HFFc6 (cell line): ENCODE measurements around the gene CD55. TPM values are rescaled to one million over a fixed set of nuclear protein-coding genes. Genes with fewer than 3 reads are reported as not detected.

Experiments
- DNase-seq: peaks from one replicate; pipeline ENCODE4 v3.0.0-alpha.2; 2018
- H3K27ac Mint-ChIP-seq: 2 replicates; pipeline ENCODE4 v1.8.0; 2020; ENCODE audit warnings: mild to moderate bottlenecking, mixed read lengths
- H3K27me3 Mint-ChIP-seq: 2 replicates; pipeline ENCODE4 v1.8.0; 2021; ENCODE audit warnings: mild to moderate bottlenecking, moderate library complexity, mixed read lengths; ENCODE audit not compliant: insufficient read depth
- H3K36me3 Mint-ChIP-seq: 2 replicates; pipeline ENCODE4 v1.8.0; 2021; ENCODE audit warnings: low read depth, mixed read lengths
- H3K4me1 Mint-ChIP-seq: 2 replicates; pipeline ENCODE4 v1.8.0; 2020; ENCODE audit warnings: low read depth, mixed read lengths
- H3K4me3 Mint-ChIP-seq: 2 replicates; pipeline ENCODE4 v1.8.0; 2020; ENCODE audit warnings: mild to moderate bottlenecking, moderate library complexity, mixed read lengths
- H3K9me3 Mint-ChIP-seq: 2 replicates; pipeline ENCODE4 v1.8.0; 2020; ENCODE audit warnings: mild to moderate bottlenecking, mixed read lengths
- long read RNA-seq: library from polyadenylated mRNA; unstranded; transcript quantifications from one replicate; pipeline ENCODE4 v2.0.0, GENCODE V29; 2019
- total RNA-seq, 6 experiments: library from RNA; stranded (reverse); fragmentation: NEBNext Ultra II Directional; extraction: Animal tissue kit (Norgen Biotek cat#: 25700); gene quantifications; 2 replicates in 1 of 6; 3 replicates in 5 of 6; pipeline ENCODE4 v1.2.3, GENCODE V29; 2021
- TF ChIP-seq, protein P1 (sequence below): fragments of 200-600 bp; sonication (generic); IDR thresholded peaks from 2 replicates; pipeline ENCODE4 v1.5.0; 2021; ENCODE audit warnings: antibody characterized with exemption, mild to moderate bottlenecking

The CD55 gene, protein sequence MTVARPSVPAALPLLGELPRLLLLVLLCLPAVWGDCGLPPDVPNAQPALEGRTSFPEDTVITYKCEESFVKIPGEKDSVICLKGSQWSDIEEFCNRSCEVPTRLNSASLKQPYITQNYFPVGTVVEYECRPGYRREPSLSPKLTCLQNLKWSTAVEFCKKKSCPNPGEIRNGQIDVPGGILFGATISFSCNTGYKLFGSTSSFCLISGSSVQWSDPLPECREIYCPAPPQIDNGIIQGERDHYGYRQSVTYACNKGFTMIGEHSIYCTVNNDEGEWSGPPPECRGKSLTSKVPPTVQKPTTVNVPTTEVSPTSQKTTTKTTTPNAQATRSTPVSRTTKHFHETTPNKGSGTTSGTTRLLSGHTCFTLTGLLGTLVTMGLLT
- total RNA-seq: 10 to 100 TPM; 13.7 to 26.1 (median 18.8) TPM
- long read RNA-seq, transcript CD55-204 (10 exons, 2,892 nt): major isoform, 18 of 31 reads
- long read RNA-seq, partial matches to known transcripts: 1 of 31 reads
- long read RNA-seq, other reads (novel, unspliced or antisense): 10 of 31 reads

DNA sequence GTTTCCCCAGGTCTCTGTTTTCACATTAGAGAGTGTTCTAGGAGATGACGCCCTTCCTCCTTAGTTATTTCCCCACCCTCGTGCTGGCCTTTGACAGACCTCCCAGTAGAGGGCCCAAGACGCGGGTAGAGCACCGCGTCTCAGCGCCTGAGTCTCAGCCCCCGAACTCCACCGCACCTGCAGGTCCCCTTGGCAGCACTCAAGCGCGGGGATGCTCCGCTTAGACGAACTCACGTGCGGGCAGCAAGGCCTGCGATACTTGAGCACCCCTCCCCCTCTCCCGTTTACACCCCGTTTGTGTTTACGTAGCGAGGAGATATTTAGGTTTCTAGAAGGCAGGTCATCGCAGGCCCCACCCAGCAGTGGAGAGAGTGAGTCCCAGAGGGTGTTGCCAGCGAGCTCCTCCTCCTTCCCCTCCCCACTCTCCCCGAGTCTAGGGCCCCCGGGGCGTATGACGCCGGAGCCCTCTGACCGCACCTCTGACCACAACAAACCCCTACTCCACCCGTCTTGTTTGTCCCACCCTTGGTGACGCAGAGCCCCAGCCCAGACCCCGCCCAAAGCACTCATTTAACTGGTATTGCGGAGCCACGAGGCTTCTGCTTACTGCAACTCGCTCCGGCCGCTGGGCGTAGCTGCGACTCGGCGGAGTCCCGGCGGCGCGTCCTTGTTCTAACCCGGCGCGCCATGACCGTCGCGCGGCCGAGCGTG, at the start of gene CD55:
CD55 (plus strand) TSS at position 600 of the 711 bp plus-strand sequence; CDS start at position 688, 88 bp downstream.
- Mint-ChIP-seq H3K27ac (peak within 1 kb of the TSS; percentile 93), H3K4me1 (peaks cover 14% of the 10 kb centered on the region), H3K36me3 (0 out of 2 replicates have a peak, but pooled peaks cover under 1% of the 10 kb centered on the region), H3K27me3 (peaks cover 7% of the 10 kb centered on the region), H3K4me3 (peak within 1 kb of the TSS; percentile 96), H3K9me3 (no peaks in the 10 kb centered on the region)
- TF ChIP-seq, protein P1, sequence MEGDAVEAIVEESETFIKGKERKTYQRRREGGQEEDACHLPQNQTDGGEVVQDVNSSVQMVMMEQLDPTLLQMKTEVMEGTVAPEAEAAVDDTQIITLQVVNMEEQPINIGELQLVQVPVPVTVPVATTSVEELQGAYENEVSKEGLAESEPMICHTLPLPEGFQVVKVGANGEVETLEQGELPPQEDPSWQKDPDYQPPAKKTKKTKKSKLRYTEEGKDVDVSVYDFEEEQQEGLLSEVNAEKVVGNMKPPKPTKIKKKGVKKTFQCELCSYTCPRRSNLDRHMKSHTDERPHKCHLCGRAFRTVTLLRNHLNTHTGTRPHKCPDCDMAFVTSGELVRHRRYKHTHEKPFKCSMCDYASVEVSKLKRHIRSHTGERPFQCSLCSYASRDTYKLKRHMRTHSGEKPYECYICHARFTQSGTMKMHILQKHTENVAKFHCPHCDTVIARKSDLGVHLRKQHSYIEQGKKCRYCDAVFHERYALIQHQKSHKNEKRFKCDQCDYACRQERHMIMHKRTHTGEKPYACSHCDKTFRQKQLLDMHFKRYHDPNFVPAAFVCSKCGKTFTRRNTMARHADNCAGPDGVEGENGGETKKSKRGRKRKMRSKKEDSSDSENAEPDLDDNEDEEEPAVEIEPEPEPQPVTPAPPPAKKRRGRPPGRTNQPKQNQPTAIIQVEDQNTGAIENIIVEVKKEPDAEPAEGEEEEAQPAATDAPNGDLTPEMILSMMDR: peak; percentile 39
- DNase-seq: peak; percentile 93

DNA sequence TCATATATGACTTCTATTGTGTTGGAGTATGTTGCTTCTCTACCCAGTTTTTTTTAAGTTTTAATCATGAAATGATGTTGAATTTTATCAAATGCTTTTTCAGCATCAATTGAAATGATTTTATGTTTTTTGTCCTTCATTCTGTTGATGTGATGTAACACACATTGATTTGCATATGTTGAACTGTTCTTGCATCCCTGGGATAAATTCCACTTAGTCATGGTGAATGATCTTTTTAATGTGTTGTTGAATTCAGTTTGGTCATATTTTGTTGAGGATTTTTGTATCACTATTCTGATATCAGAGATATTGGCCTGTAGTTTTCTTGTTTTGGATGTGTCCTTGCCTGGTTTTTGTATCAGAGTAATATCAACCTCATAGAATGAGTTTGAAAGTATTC, 46.6 kb upstream of the CD55 start:
- Mint-ChIP-seq H3K36me3 (no peaks in the 10 kb centered on the region), H3K4me1 (no peaks in the 10 kb centered on the region), H3K9me3 (no peaks in the 10 kb centered on the region), H3K4me3 (no peak overlapping the region), H3K27me3 (peaks cover 5% of the 10 kb centered on the region), H3K27ac (no peak overlapping the region)
- TF ChIP-seq, protein P1: no peak
- no peak for DNase-seq

DNA sequence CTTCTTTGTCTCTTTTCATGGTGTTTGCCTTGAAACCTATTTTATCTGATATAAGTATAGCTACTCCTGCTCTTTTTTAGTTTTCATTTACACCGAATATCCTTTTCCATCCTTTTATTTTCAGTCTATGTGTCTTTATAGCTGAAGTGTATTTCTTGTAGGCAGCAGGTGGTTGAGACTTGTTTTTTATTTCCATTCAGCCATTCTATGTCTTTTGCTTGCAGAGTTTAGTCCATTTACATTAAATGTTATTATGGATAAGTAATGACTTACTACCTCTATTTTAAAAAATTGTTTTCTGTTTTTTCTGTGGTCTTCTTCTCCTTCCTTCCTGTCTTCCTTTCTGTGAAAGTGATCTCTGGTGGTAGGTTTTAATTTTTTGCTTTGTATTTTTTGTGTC, 45.0 kb upstream of the CD55 start:
- no peak for DNase-seq
- H3K27ac Mint-ChIP-seq: no peak overlapping the region
- TF ChIP-seq, protein P1: no peak
- H3K27me3 Mint-ChIP-seq: peaks cover 5% of the 10 kb centered on the region
- peaks cover under 1% of the 10 kb centered on the region; the same call in 1 of the 2 replicates for H3K4me1 Mint-ChIP-seq
- H3K36me3 Mint-ChIP-seq: no peaks in the 10 kb centered on the region
- H3K9me3 Mint-ChIP-seq: no peaks in the 10 kb centered on the region
- no peak overlapping the region for H3K4me3 Mint-ChIP-seq

DNA sequence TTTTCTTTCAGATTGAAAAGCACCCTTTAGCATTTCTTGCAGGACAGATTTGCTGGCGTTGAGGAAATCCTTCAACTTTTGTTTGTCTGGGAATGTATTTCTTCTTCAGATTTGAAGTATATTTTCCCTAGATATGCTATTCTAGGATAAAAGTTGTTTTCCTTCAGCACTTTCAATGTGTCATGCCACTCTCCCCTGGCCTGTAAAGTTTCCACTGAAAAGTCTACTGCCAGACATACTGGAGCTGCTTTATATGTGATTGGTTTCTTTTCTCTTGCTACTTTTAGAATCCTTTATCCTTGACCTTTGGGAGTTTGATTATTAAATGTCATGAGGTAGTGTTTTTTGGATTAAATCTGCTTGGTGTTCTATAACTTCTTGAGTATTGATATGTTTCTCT, 44.2 kb upstream of the CD55 start:
- Mint-ChIP-seq H3K4me1 (peaks cover 8% of the 10 kb centered on the region), H3K27ac (no peak overlapping the region), H3K9me3 (no peaks in the 10 kb centered on the region), H3K4me3 (no peak overlapping the region), H3K36me3 (no peaks in the 10 kb centered on the region), H3K27me3 (peaks cover 8% of the 10 kb centered on the region)
- TF ChIP-seq, protein P1: no peak
- DNase-seq: no peak

DNA sequence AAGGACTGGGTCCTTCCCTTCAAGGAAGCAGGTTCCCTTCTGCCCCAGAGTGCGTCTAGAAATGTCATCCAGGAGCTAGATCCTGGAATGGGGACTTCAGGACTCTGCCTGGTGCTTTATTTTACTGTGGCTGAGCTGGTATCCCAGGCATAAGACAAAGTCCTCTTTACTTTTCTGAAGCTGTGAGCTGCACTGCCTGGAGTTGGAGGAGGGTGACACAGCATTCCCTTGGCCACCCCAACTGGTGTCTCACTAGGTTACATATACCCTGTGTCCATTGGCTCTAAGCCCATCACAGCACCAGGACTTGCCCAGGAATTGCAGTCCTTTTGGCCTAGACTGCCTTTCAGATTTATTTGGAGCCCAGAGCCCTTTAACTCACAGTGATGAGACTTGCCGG, 41.8 kb upstream of the CD55 start:
- no peak overlapping the region for H3K27ac Mint-ChIP-seq
- H3K27me3 Mint-ChIP-seq: peaks cover 11% of the 10 kb centered on the region
- no peaks in the 10 kb centered on the region for H3K9me3 Mint-ChIP-seq
- TF ChIP-seq, protein P1: no peak
- DNase-seq: no peak
- no peak overlapping the region for H3K4me3 Mint-ChIP-seq
- H3K4me1 Mint-ChIP-seq: peaks cover 20% of the 10 kb centered on the region
- no peaks in the 10 kb centered on the region for H3K36me3 Mint-ChIP-seq
